ENCODE data around the gene FGF9.

Gene FGF9

DNA sequence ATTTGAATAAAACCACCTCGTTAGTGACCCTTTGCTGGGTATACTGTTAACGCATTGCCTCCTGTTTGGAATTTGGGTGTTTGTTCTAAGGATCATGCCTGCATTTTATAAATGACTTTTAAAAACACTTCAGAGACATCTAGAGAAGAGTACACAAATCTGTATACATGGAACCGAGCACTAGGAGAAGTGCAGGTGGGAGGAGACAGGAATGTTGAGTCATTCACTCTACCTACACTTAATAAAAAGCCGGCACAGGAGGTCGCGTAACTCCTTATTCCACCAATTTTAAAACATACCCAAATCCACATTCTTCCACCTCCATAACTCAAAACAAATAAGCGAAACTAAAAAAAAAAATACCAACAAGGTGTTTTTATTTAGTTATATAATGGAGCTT is 48.6 kb downstream of the FGF9 start:
- no peak for DNase-seq

- no peak for DNase-seq
Measured at GRCh38 chr13:21723807-21724505, 53.1 kb downstream of the FGF9 start.

- DNase-seq: no peak
Measured at GRCh38 chr13:21730186-21730880, 59.5 kb downstream of the FGF9 start.

DNA sequence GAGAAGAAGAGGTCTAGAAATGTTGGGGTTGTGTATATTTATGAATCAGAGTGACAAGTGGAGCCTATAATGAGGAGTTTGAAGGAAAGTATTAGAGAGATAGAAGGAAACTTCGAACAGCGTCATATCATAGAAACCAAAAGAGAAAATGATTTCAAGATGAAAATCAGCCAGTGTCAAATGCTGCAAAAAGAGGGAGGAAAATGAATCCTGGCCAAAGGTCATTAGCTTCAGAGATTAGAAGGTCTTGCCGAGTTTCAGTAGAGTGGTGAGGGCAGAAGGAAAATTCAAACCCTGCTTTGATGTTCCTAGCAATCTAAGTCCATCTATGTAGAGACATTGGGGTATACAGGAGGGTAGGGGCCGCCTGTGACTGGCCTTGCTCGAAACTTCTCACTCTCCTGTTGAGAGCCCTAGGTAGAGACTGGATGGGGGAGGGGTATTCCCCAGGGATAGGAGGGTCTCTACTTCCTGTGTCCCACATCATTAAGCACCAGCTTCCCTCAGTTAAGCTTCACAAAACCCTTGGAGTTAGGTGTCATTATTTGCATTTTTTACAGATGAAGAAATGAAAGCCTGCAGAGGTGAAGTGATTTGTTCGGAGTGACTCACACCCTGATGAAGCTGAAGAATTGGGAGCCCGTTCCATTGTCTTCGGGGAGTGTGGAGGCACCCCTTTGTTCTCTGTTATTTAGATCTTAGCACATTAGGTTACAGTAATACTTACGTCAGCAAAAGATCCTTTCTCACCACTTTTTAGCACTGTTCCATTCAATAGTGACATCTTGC is 62.8 kb downstream of the FGF9 start:
- DNase-seq: no peak

GRCh38 chr13:21734961-21735360 is 64.1 kb downstream of the FGF9 start:
- no peak for DNase-seq

- no peak for DNase-seq
Measured at GRCh38 chr13:21735701-21736401, 65.0 kb downstream of the FGF9 start.

- DNase-seq: no peak
Measured at GRCh38 chr13:21736926-21737325, 66.1 kb downstream of the FGF9 start.

DNA sequence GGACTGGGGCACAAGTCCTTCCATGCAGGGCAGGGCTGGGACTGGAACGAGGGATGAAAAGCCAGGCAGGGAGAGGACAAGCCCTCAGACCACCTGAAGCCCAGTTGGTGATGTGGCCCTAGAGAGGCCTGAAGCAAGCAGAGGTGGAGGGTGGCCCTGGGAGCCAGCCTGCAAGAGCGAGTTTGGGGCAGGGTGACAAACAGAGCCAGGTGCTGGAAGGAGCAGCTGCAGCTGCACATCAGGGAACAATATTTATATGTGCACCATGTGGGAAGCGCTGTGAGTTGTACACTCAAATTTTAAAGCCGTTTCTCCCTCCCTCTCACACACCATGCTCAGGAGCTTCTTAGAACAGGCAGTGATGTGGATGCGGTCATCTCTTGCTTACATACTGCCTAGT is 67.8 kb downstream of the FGF9 start:
- no peak for DNase-seq

- DNase-seq: no peak
Measured at GRCh38 chr13:21739771-21740170, 68.9 kb downstream of the FGF9 start.

DNA sequence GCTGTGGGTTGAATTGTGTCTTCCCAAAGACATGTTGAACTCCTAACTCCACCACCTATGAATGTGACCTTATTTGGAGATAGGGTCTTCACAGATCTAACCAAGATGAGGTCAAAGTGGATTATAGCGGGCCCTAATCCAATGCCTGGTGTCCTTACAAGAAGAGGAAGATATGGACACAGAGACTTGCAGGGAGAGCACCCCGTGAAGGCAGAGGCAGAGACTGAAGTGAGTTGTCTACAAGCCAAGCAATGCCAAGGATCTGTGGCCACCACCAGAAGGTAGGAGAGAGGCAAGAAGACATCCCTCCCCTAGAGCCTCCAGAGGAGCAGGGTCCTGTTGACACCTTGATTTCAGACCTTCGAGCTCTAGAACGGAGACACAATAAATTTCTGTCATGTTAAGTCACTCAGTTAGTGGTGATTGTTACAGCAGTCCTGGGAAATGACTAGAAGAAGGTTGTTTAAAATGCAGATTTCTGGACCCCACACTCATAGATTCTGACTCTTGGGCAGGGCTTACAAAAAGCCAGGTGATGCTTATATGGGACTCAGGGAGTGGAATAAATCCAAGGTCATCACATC is 70.6 kb downstream of the FGF9 start:
- no peak for DNase-seq

GRCh38 chr13:21742096-21742495 is 71.2 kb downstream of the FGF9 start:
- DNase-seq: no peak

- no peak for DNase-seq
Measured at GRCh38 chr13:21744149-21744548, 73.3 kb downstream of the FGF9 start.

DNA sequence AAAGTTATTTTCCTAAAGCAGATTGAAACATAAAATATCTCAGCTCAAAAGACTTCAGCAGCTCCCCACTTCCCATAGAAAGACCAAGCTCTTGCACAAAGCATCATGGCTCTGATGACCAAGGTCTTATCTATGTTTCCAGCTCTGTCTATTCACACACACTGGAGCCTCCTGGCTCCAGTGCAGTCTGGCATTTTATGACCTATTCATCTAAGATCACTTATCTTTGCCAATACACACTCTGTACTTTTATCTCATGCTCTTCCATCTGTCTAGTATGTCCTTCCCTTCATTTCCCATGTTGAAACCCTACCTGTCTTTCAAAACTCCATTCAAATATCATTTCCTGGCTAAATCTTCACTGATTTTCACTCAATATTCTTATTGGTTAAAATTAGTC is 74.4 kb downstream of the FGF9 start:
- no peak for DNase-seq

- DNase-seq: no peak
Measured at GRCh38 chr13:21747456-21747855, 76.6 kb downstream of the FGF9 start.

- no peak for DNase-seq
Measured at GRCh38 chr13:21748166-21748565, 77.3 kb downstream of the FGF9 start.

GRCh38 chr13:21749410-21749809 is 78.5 kb downstream of the FGF9 start:
- no peak for DNase-seq

DNA sequence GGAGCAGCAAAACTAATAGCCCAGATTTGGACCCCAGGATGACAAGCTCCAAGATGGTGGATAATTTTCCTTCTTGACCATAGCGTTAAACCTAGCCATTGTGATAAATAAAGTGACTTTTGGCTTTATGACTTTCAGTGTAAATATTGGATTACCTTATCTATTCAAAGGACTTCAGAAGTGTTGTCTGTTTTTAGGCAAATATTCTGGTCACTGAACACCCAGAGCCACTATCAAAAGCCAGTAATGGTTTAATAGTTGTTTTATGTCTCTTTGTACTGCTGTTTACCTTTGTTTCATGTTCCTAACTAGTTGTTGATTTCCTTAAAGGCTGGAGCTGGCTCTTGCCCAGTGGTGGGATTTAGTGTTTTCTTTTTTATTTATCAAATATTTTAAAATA is 81.6 kb downstream of the FGF9 start:
- DNase-seq: no peak

DNA sequence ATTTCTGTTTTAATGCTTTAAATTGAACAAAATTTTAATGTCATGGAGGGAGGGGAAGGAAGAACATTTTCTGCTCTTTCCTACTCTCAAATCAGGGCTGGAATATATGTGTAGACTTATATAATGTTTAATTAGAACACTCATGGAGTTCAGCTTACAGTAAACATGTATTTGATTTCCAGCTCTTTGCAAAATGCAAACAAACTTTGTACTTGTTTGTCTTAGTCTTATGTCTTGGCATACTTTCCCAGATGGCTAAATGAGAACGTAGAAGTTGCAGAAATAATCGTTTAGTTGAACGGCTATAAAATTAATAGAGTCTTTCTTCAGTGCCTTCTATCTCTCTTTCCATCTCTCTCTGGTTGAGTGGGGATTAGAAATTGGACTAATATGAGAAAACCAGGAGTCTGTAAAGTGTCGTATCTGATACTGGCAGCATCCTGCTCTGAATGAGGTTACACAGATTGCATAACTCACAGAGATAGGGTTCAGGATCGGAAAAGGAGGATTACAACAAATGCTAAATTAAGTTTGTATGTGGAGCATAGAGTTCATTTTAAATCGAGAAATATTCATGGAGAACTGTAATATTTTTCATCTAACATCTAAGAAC is 82.3 kb downstream of the FGF9 start:
- no peak for DNase-seq
